GM18508 (cell line): ENCODE results near the gene MOB3B.

Experiments
- ATAC-seq: cut with Tn5 transposase; IDR thresholded peaks from one replicate; pipeline ENCODE4 v1.9.1; 2021; ENCODE audit warnings: moderate number of reproducible peaks; ENCODE audit not compliant: insufficient read depth, unreplicated experiment

Gene MOB3B

GRCh38 chr9:27529316-27530278 is at the start of gene MOB3B:
Gene MOB3B, minus strand, starts transcription at chr9:27529814. Its CDS starts 74,264 bp downstream, at chr9:27455550.
- peak; percentile 33 for ATAC-seq

- peak; percentile 84 for ATAC-seq
Measured at GRCh38 chr9:27573634-27574590, 44.3 kb upstream of the MOB3B start.

- peak; percentile 18 for ATAC-seq
Measured at GRCh38 chr9:27572918-27573633, 43.5 kb upstream of the MOB3B start, which contains the start of gene C9orf72. Gene C9orf72, minus strand, starts transcription at chr9:27573481. Its CDS starts 6,361 bp downstream, at chr9:27567120.

- ATAC-seq, result peak; percentile 25
Measured at GRCh38 chr9:27572566-27572917, 42.9 kb upstream of the MOB3B start.

- ATAC-seq, result no peak
Measured at GRCh38 chr9:27572061-27572460, 42.4 kb upstream of the MOB3B start.

- ATAC-seq, result no peak
Measured at GRCh38 chr9:27571011-27571410, 41.4 kb upstream of the MOB3B start.

GRCh38 chr9:27569406-27569805 is 39.8 kb upstream of the MOB3B start:
- no peak for ATAC-seq

- ATAC-seq, result no peak
Measured at GRCh38 chr9:27566118-27566517, 36.5 kb upstream of the MOB3B start.

GRCh38 chr9:27565696-27566095 is 36.1 kb upstream of the MOB3B start:
- ATAC-seq, result no peak

GRCh38 chr9:27564670-27565069 is 35.1 kb upstream of the MOB3B start:
- ATAC-seq, result no peak

GRCh38 chr9:27563738-27564430 is 34.3 kb upstream of the MOB3B start:
- no peak for ATAC-seq

GRCh38 chr9:27561685-27562084 is 32.1 kb upstream of the MOB3B start:
- peak; percentile 47 for ATAC-seq

GRCh38 chr9:27560457-27560856 is 30.8 kb upstream of the MOB3B start:
- ATAC-seq, result no peak

- ATAC-seq, result no peak
Measured at GRCh38 chr9:27558307-27558706, 28.7 kb upstream of the MOB3B start.

- ATAC-seq, result no peak
Measured at GRCh38 chr9:27556470-27556869, 26.9 kb upstream of the MOB3B start.

- ATAC-seq, result no peak
Measured at GRCh38 chr9:27554712-27555111, 25.1 kb upstream of the MOB3B start.

GRCh38 chr9:27549196-27549755 is 19.7 kb upstream of the MOB3B start:
- no peak for ATAC-seq

- ATAC-seq, result no peak
Measured at GRCh38 chr9:27548055-27548741, 18.6 kb upstream of the MOB3B start.

- no peak for ATAC-seq
Measured at GRCh38 chr9:27545471-27545870, 15.9 kb upstream of the MOB3B start.
